ENCODE results near the gene SLC16A3. TPM values are rescaled to one million over a fixed set of nuclear protein-coding genes. Genes with fewer than 3 reads are reported as not detected.

The SLC16A3 gene
- total RNA-seq, 3 donors from 2014 or later, result 10.2 to 22.6 (median 17.3) TPM

DNA sequence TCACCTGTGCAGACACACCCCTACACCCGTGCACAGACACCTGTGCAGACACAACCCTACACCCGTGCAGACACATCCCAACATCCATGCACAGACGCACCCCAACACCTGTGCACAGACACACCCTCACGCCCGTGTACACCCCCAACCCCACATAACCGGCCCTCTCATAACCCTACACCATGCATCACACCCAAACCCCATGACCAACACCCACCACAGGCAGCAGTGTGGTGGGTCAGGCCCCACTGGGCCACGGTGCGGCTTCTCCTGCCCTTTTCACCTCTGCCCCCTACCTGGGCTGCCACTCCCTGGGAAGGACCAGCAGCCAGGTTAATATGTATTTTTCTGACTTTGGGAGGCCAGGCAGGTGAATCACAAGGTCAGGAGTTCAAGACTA lies 4.2 kb upstream of the SLC16A3 start:
- Histone ChIP-seq H3K36me3 (no peaks in the 10 kb centered on the region), H3K4me3 (no peak overlapping the region), H3K27me3 (peaks cover 3 to 4% of the 10 kb centered on the region in 2 donors), H3K9me3 (no peaks in the 10 kb centered on the region), H3K4me1 (peaks cover 0 to 7% of the 10 kb centered on the region in 2 donors), H3K27ac (no peak overlapping the region)
- intact Hi-C loops (cut with DNase I; ENCODE audit: low total_unique reads), result no loop called here
- DNase-seq (ENCODE audit: low spot score in 2 of 2), result no peak
- TF ChIP-seq POLR2AphosphoS5 (IDR thresholded peaks at IDR 0.05) (no peak), POLR2A (IDR thresholded peaks at IDR 0.05) (no peak)
- TF ChIP-seq, protein P1, sequence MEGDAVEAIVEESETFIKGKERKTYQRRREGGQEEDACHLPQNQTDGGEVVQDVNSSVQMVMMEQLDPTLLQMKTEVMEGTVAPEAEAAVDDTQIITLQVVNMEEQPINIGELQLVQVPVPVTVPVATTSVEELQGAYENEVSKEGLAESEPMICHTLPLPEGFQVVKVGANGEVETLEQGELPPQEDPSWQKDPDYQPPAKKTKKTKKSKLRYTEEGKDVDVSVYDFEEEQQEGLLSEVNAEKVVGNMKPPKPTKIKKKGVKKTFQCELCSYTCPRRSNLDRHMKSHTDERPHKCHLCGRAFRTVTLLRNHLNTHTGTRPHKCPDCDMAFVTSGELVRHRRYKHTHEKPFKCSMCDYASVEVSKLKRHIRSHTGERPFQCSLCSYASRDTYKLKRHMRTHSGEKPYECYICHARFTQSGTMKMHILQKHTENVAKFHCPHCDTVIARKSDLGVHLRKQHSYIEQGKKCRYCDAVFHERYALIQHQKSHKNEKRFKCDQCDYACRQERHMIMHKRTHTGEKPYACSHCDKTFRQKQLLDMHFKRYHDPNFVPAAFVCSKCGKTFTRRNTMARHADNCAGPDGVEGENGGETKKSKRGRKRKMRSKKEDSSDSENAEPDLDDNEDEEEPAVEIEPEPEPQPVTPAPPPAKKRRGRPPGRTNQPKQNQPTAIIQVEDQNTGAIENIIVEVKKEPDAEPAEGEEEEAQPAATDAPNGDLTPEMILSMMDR (IDR thresholded peaks at IDR 0.05), result no peak

- peak overlapping the region in 1 of 2 donors; percentile 43 for H3K27ac ChIP-seq
- no peak for DNase-seq (ENCODE audit: low spot score in 2 of 2)
Observed at GRCh38 chr17:82225368-82226029, 3.3 kb upstream of the SLC16A3 start.

GRCh38 chr17:82226146-82226808 lies 2.6 kb upstream of the SLC16A3 start:
- no peak overlapping the region for H3K4me3 ChIP-seq
- no peaks in the 10 kb centered on the region for H3K36me3 ChIP-seq
- H3K4me1 ChIP-seq, result peaks cover 7 to 13% of the 10 kb centered on the region in 2 donors
- no peak for DNase-seq (ENCODE audit: low spot score in 2 of 2)
- no peak overlapping the region for H3K27ac ChIP-seq
- no peak for TF ChIP-seq POLR2AphosphoS5 (IDR thresholded peaks at IDR 0.05)
- TF ChIP-seq POLR2A (IDR thresholded peaks at IDR 0.05), result no peak
- TF ChIP-seq, protein P1 (IDR thresholded peaks at IDR 0.05), result no peak
- no peaks in the 10 kb centered on the region for H3K9me3 ChIP-seq
- peaks cover 3 to 4% of the 10 kb centered on the region in 2 donors for H3K27me3 ChIP-seq
- intact Hi-C loops (cut with DNase I; ENCODE audit: low total_unique reads), result no loop called here

More at GRCh38 chr17:82225368-82226029, 3.3 kb upstream of the SLC16A3 start:
- Histone ChIP-seq H3K9me3 (no peaks in the 10 kb centered on the region), H3K27me3 (peaks cover 3 to 4% of the 10 kb centered on the region in 2 donors), H3K4me1 (peaks cover 2 to 9% of the 10 kb centered on the region in 2 donors), H3K4me3 (no peak overlapping the region), H3K36me3 (no peaks in the 10 kb centered on the region)
- TF ChIP-seq, protein P1 (IDR thresholded peaks at IDR 0.05), result no peak
- TF ChIP-seq POLR2A (IDR thresholded peaks at IDR 0.05) (no peak), POLR2AphosphoS5 (IDR thresholded peaks at IDR 0.05) (no peak)
- intact Hi-C loops (cut with DNase I; ENCODE audit: low total_unique reads), result no loop called here

- TF ChIP-seq POLR2A (IDR thresholded peaks at IDR 0.05), result no peak
- TF ChIP-seq POLR2AphosphoS5 (IDR thresholded peaks at IDR 0.05), result no peak
- TF ChIP-seq, protein P1 (IDR thresholded peaks at IDR 0.05), result no peak
- Histone ChIP-seq H3K27ac (no peak overlapping the region), H3K4me1 (peaks cover 12 to 13% of the 10 kb centered on the region in 2 donors), H3K36me3 (no peaks in the 10 kb centered on the region), H3K9me3 (no peaks in the 10 kb centered on the region), H3K27me3 (peaks cover 3 to 4% of the 10 kb centered on the region in 2 donors), H3K4me3 (no peak overlapping the region)
- intact Hi-C loops (cut with DNase I; ENCODE audit: low total_unique reads), result no loop called here
- DNase-seq (ENCODE audit: low spot score in 2 of 2), result no peak
Observed at GRCh38 chr17:82226809-82227628, 1.8 kb upstream of the SLC16A3 start.

All from breast epithelium (tissue), 4 donors.